MCF 10A (cell line): ENCODE measurements around the gene ZMIZ1. TPM values are rescaled to one million over a fixed set of nuclear protein-coding genes. Genes with fewer than 3 reads are reported as not detected.

ENCODE experiments used
- BruUV-seq: library from RNA; stranded (reverse); fragments of 400-500 nt; replicated peaks from 2 replicates; lab custom pipeline; 2021; lab: Mats Ljungman, UMichigan
- CTCF ChIA-PET: fragments of 300-600 bp; sonication (Branson Sonifier 250); formaldehyde crosslinking; extraction: SDS; loops from one replicate; lab custom pipeline; 2021; ENCODE audit warnings: antibody characterized with exemption, inconsistent platforms; lab: Yijun Ruan, JAX
- POLR2A ChIA-PET: fragments of 300-600, 350-650 bp; sonication (Branson Sonifier 250); formaldehyde crosslinking; extraction: SDS; loops from one replicate; lab custom pipeline; 2020; ENCODE audit warnings: antibody characterized with exemption, inconsistent platforms; lab: Yijun Ruan, JAX
- DNase-seq: peaks from one replicate; pipeline ENCODE4 v3.0.0-alpha.2; 2018; ENCODE audit not compliant: unreplicated experiment
- H3K27ac Mint-ChIP-seq: one replicate; pipeline ENCODE4 v1.8.0; 2022; ENCODE audit warnings: mild to moderate bottlenecking, low read depth, mixed read lengths; ENCODE audit not compliant: unreplicated experiment
- H3K27me3 Mint-ChIP-seq: one replicate; pipeline ENCODE4 v1.8.0; 2022; ENCODE audit warnings: mixed read lengths; ENCODE audit not compliant: insufficient read depth, unreplicated experiment
- H3K36me3 Mint-ChIP-seq: one replicate; pipeline ENCODE4 v1.8.0; 2022; ENCODE audit warnings: mild to moderate bottlenecking, moderate library complexity, mixed read lengths; ENCODE audit not compliant: insufficient read depth, unreplicated experiment
- H3K4me1 Mint-ChIP-seq: one replicate; pipeline ENCODE4 v1.8.0; 2022; ENCODE audit warnings: mixed read lengths; ENCODE audit not compliant: insufficient read depth, unreplicated experiment
- H3K4me3 Mint-ChIP-seq: one replicate; pipeline ENCODE4 v1.8.0; 2022; ENCODE audit warnings: mild to moderate bottlenecking, moderate library complexity, mixed read lengths; ENCODE audit not compliant: unreplicated experiment
- H3K9me3 Mint-ChIP-seq: one replicate; pipeline ENCODE4 v1.8.0; 2022; ENCODE audit warnings: mixed read lengths; ENCODE audit not compliant: unreplicated experiment
- intact Hi-C: fragments of 100-400 bp; cut with micrococcal nuclease; formaldehyde crosslinking; loops from 2 replicates; pipeline ENCODE4 v1.14.1; 2022
- total RNA-seq: library from RNA; stranded (reverse); gene quantifications from 2 replicates; pipeline ENCODE4 v1.2.3, GENCODE V29; 2022
- TF ChIP-seq, protein P1 (sequence below): fragments of 200-600 bp; IDR thresholded peaks from one replicate; pipeline ENCODE4 v1.8.0; 2022; ENCODE audit warnings: antibody characterized with exemption, mild to moderate bottlenecking; ENCODE audit not compliant: unreplicated experiment

The ZMIZ1 gene
- total RNA-seq, 1 experiment from 2014 or later: 15.5 TPM

GRCh38 chr10:79253704-79254103 is 184.9 kb downstream of the ZMIZ1 start:
- POLR2A ChIA-PET: no interaction called here
- Mint-ChIP-seq H3K9me3 (no peaks in the 10 kb centered on the region), H3K4me1 (no peaks in the 10 kb centered on the region), H3K27ac (no peak overlapping the region), H3K27me3 (no peaks in the 10 kb centered on the region), H3K4me3 (no peak overlapping the region), H3K36me3 (peaks cover 6% of the 10 kb centered on the region)
- BruUV-seq: no TSS peak
- TF ChIP-seq, protein P1, sequence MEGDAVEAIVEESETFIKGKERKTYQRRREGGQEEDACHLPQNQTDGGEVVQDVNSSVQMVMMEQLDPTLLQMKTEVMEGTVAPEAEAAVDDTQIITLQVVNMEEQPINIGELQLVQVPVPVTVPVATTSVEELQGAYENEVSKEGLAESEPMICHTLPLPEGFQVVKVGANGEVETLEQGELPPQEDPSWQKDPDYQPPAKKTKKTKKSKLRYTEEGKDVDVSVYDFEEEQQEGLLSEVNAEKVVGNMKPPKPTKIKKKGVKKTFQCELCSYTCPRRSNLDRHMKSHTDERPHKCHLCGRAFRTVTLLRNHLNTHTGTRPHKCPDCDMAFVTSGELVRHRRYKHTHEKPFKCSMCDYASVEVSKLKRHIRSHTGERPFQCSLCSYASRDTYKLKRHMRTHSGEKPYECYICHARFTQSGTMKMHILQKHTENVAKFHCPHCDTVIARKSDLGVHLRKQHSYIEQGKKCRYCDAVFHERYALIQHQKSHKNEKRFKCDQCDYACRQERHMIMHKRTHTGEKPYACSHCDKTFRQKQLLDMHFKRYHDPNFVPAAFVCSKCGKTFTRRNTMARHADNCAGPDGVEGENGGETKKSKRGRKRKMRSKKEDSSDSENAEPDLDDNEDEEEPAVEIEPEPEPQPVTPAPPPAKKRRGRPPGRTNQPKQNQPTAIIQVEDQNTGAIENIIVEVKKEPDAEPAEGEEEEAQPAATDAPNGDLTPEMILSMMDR: no peak
- DNase-seq: no peak
- CTCF ChIA-PET: no interaction called here
- intact Hi-C loops: no loop called here

DNA sequence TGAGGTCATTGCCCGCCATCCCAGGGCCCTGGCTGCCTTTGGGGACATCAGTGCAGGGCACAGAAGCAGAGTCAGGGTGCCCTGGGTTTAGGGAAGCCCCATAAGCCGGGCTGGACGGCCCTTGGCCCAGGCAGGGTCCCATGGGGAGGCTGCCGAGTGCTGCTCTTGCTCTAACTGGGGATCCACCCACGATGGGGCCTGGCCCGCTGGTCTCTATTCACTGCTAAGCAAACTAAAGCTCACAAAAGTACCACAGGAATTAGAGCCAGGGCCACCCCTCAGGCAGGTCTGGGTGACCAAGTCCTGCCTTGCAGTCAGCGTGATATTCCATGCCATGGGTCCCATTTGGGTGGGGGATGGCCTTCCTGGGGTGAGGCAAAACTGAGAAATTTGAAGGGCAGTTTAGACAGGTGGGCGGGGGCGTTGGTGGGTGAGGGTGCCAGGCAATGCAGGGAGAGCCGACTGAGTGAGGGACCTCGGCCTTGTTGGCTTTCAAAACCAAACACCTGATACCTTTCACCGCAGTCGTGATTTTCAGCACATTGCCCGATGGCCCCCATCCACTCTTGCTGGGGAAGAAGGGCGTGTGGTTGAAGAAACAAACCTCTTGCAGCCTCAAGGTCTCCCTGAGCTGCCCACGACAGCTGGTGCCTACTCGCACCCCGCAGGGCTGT is 185.7 kb downstream of the ZMIZ1 start:
- Mint-ChIP-seq H3K27me3 (no peaks in the 10 kb centered on the region), H3K27ac (no peak overlapping the region), H3K9me3 (no peaks in the 10 kb centered on the region), H3K4me3 (no peak overlapping the region), H3K4me1 (no peaks in the 10 kb centered on the region), H3K36me3 (peaks cover 6% of the 10 kb centered on the region)
- DNase-seq: no peak
- TF ChIP-seq, protein P1: no peak
- ChIA-PET POLR2A (no interaction called here), CTCF (no interaction called here)
- intact Hi-C loops: no loop called here
- no TSS peak for BruUV-seq

- no TSS peak for BruUV-seq
- Mint-ChIP-seq H3K4me1 (no peaks in the 10 kb centered on the region), H3K36me3 (peaks cover 6% of the 10 kb centered on the region), H3K9me3 (no peaks in the 10 kb centered on the region), H3K4me3 (no peak overlapping the region), H3K27me3 (no peaks in the 10 kb centered on the region), H3K27ac (no peak overlapping the region)
- TF ChIP-seq, protein P1: no peak
- intact Hi-C loops: no loop called here
- ChIA-PET CTCF (no interaction called here), POLR2A (no interaction called here)
- DNase-seq: no peak
These were observed 186.3 kb downstream of the ZMIZ1 start for GRCh38 chr10:79255007-79255507.

DNA sequence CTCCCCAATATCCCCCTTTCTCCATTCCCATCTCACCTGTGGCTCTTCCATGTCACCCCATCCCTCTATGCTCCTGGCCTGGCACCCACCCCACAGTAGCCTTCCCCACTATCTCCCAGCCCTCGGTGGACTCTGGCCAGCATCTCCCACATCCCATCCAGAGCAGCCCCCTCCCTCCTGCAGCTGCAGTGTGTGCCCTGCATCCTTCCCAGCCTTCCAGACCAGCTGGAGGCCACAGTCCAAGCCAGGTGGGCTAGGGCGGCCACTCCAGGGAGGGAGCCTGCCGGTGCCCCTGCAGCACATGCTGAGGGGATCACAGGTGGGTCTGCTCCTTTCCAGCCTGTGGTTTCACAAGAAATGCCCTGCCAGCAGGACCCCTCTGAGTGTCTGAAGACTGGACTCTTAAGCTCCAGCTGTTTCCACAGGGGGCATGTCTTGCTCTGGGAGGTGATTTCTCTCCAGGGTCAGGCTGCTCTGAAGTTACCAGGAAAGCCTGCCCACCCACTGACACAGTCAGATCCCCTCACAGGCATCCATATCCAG is 187.6 kb downstream of the ZMIZ1 start:
- DNase-seq: no peak
- intact Hi-C loops: no loop called here
- ChIA-PET POLR2A (no interaction called here), CTCF (interaction anchor here (1.3 kb wide), 1 partner anchor 59 kb away, joined by 3 read pairs; no protein-coding TSS in a partner anchor)
- Mint-ChIP-seq H3K36me3 (peaks cover 6% of the 10 kb centered on the region), H3K27ac (no peak overlapping the region), H3K4me3 (no peak overlapping the region), H3K27me3 (no peaks in the 10 kb centered on the region), H3K4me1 (no peaks in the 10 kb centered on the region), H3K9me3 (no peaks in the 10 kb centered on the region)
- TF ChIP-seq, protein P1: no peak
- BruUV-seq: no TSS peak
